ENCODE data around the gene ULK4.
"Not testable (repeated sequence)": the region's sequence is repeated elsewhere in the genome, so short reads cannot be mapped to it uniquely, and the experiment has no call there.

The ULK4 gene

GRCh38 chr3:41573591-41573990 lies 388.3 kb downstream of the ULK4 start:
- no peak overlapping the region for H3K4me3 ChIP-seq (ENCODE audit: low read depth in 1 of 2, low read length in 1 of 2)
- H3K27me3 ChIP-seq, result no peaks in the 10 kb centered on the region
- H3K4me1 ChIP-seq (ENCODE audit: control insufficient read depth in 1 of 2, insufficient read depth in 1 of 2, low read depth in 1 of 2, low read length in 1 of 2), result no peaks in the 10 kb centered on the region
- H3K36me3 ChIP-seq, result no peaks in the 10 kb centered on the region
- TF ChIP-seq CTCF (IDR thresholded peaks at IDR 0.05), result no peak
- no peaks in the 10 kb centered on the region for H3K9me3 ChIP-seq
- no peak overlapping the region for H3K27ac ChIP-seq

GRCh38 chr3:41572092-41572491 lies 389.8 kb downstream of the ULK4 start:
- H3K27me3 ChIP-seq, result no peaks in the 10 kb centered on the region
- H3K4me1 ChIP-seq (ENCODE audit: control insufficient read depth in 1 of 2, insufficient read depth in 1 of 2, low read depth in 1 of 2, low read length in 1 of 2), result no peaks in the 10 kb centered on the region
- no peak overlapping the region for H3K27ac ChIP-seq
- H3K9me3 ChIP-seq, result no peaks in the 10 kb centered on the region
- H3K36me3 ChIP-seq, result no peaks in the 10 kb centered on the region
- TF ChIP-seq CTCF (IDR thresholded peaks at IDR 0.05), result no peak
- H3K4me3 ChIP-seq (ENCODE audit: low read depth in 1 of 2, low read length in 1 of 2), result no peak overlapping the region

GRCh38 chr3:41569632-41570305 lies 392.1 kb downstream of the ULK4 start:
- H3K4me1 ChIP-seq (ENCODE audit: control insufficient read depth in 1 of 2, insufficient read depth in 1 of 2, low read depth in 1 of 2, low read length in 1 of 2), result no peaks in the 10 kb centered on the region
- no peaks in the 10 kb centered on the region for H3K27me3 ChIP-seq
- no peak overlapping the region for H3K4me3 ChIP-seq (ENCODE audit: low read depth in 1 of 2, low read length in 1 of 2)
- H3K36me3 ChIP-seq, result no peaks in the 10 kb centered on the region
- H3K27ac ChIP-seq, result no peak overlapping the region
- H3K9me3 ChIP-seq, result no peaks in the 10 kb centered on the region
- TF ChIP-seq CTCF (IDR thresholded peaks at IDR 0.05), result no peak

- no peaks in the 10 kb centered on the region for H3K9me3 ChIP-seq
- no peaks in the 10 kb centered on the region for H3K36me3 ChIP-seq
- TF ChIP-seq CTCF (IDR thresholded peaks at IDR 0.05), result no peak
- H3K27ac ChIP-seq, result no peak overlapping the region
- H3K27me3 ChIP-seq, result no peaks in the 10 kb centered on the region
- no peaks in the 10 kb centered on the region for H3K4me1 ChIP-seq (ENCODE audit: control insufficient read depth in 1 of 2, insufficient read depth in 1 of 2, low read depth in 1 of 2, low read length in 1 of 2)
- no peak overlapping the region for H3K4me3 ChIP-seq (ENCODE audit: low read depth in 1 of 2, low read length in 1 of 2)
Measured at GRCh38 chr3:41565948-41566514, 395.9 kb downstream of the ULK4 start.

- no peak overlapping the region for H3K4me3 ChIP-seq (ENCODE audit: low read depth in 1 of 2, low read length in 1 of 2)
- no peaks in the 10 kb centered on the region for H3K9me3 ChIP-seq
- H3K27me3 ChIP-seq, result no peaks in the 10 kb centered on the region
- no peaks in the 10 kb centered on the region for H3K4me1 ChIP-seq (ENCODE audit: control insufficient read depth in 1 of 2, insufficient read depth in 1 of 2, low read depth in 1 of 2, low read length in 1 of 2)
- H3K36me3 ChIP-seq, result no peaks in the 10 kb centered on the region
- no peak overlapping the region for H3K27ac ChIP-seq
- TF ChIP-seq CTCF (IDR thresholded peaks at IDR 0.05), result no peak
Measured at GRCh38 chr3:41565003-41565402, 396.9 kb downstream of the ULK4 start.

GRCh38 chr3:41556245-41556644 lies 405.7 kb downstream of the ULK4 start:
- not testable (repeated sequence) for H3K27me3 ChIP-seq; H3K4me3 ChIP-seq (ENCODE audit: low read depth in 1 of 2, low read length in 1 of 2); H3K27ac ChIP-seq; H3K9me3 ChIP-seq; H3K4me1 ChIP-seq (ENCODE audit: control insufficient read depth in 1 of 2, insufficient read depth in 1 of 2, low read depth in 1 of 2, low read length in 1 of 2); H3K36me3 ChIP-seq

Data from neutrophil (primary cell).